ENCODE data around the gene RYK.

DNA sequence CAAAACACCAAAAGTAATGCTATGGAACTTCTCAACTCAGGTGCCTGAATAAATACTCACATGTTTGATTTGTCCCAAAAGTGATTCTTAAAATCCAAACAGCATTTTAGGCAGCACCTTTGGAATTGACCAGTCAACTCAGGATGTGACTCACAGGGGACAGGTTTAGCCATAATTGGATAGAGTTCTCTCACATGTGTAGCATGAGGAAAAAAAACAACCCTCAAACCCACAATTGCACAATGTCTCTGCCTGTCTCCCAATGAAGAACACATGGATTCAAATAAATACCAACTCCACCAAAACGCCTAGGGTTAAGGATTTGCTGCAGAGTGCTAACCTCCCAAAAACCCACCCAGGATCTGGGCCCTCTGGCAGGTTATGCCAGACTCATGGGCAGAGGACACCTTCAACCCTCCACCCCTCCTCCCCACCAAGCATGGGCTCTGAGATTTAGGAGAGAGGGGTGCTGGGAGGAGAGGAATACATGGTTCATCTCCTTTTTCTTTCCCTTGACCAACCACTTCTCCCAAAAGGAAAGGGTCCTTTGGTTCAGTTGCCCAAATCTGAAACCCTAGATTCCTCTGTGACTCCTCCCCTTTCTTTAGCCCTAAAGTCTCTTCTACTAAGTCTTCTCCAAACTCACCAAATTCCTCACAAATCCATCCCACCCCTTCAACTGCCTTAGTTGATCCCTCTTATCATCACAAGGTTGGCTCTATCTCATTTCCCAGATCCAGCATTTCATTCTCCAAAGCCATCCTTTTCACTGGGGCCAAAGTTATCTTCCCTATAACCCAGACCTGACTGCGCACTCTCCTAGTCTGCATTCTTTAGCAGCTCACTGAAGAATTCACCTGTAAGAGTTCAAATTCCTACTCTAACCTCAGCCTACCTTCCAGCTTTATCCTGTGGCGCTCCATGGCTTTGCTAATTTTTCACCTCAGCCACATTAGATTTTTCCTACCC is 7.7 kb downstream of the RYK start:
- TF ChIP-seq, protein P1, sequence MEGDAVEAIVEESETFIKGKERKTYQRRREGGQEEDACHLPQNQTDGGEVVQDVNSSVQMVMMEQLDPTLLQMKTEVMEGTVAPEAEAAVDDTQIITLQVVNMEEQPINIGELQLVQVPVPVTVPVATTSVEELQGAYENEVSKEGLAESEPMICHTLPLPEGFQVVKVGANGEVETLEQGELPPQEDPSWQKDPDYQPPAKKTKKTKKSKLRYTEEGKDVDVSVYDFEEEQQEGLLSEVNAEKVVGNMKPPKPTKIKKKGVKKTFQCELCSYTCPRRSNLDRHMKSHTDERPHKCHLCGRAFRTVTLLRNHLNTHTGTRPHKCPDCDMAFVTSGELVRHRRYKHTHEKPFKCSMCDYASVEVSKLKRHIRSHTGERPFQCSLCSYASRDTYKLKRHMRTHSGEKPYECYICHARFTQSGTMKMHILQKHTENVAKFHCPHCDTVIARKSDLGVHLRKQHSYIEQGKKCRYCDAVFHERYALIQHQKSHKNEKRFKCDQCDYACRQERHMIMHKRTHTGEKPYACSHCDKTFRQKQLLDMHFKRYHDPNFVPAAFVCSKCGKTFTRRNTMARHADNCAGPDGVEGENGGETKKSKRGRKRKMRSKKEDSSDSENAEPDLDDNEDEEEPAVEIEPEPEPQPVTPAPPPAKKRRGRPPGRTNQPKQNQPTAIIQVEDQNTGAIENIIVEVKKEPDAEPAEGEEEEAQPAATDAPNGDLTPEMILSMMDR (IDR thresholded peaks at IDR 0.05): no peak
- no peak for TF ChIP-seq POLR2A (IDR thresholded peaks at IDR 0.05)

Data from testis (tissue), 2 donors.